ENCODE results near the gene PPP1R3A.

PPP1R3A gene

GRCh38 chr7:113921363-113921762 lies 2.6 kb upstream of the PPP1R3A start:
- no peaks in the 10 kb centered on the region for H3K27me3 ChIP-seq (ENCODE audit: control insufficient read depth, insufficient read depth, low read length)
- H3K4me3 ChIP-seq (ENCODE audit: low read length): no peak overlapping the region
- H3K9me3 ChIP-seq (ENCODE audit: control insufficient read depth, low read length): no peaks in the 10 kb centered on the region
- H3K9ac ChIP-seq (ENCODE audit: low read length): no peak overlapping the region
- no peaks in the 10 kb centered on the region for H3K4me1 ChIP-seq (ENCODE audit: control insufficient read depth, insufficient read depth, low read length)
- no peaks in the 10 kb centered on the region for H3K36me3 ChIP-seq (ENCODE audit: control insufficient read depth, insufficient read depth, low read length)

- Histone ChIP-seq H3K27me3 (ENCODE audit: control insufficient read depth, insufficient read depth, low read length) (no peaks in the 10 kb centered on the region), H3K4me1 (ENCODE audit: control insufficient read depth, insufficient read depth, low read length) (no peaks in the 10 kb centered on the region)
Observed at GRCh38 chr7:113917840-113918239, 969 bp downstream of the PPP1R3A start.

GRCh38 chr7:113915956-113916355 lies 2.9 kb downstream of the PPP1R3A start:
- H3K4me3 ChIP-seq (ENCODE audit: low read length): no peak overlapping the region

More at GRCh38 chr7:113917840-113918239, 969 bp downstream of the PPP1R3A start:
- H3K36me3 ChIP-seq (ENCODE audit: control insufficient read depth, insufficient read depth, low read length): no peaks in the 10 kb centered on the region
- H3K9ac ChIP-seq (ENCODE audit: low read length): no peak overlapping the region
- no peak overlapping the region for H3K4me3 ChIP-seq (ENCODE audit: low read length)
- H3K9me3 ChIP-seq (ENCODE audit: control insufficient read depth, low read length): no peaks in the 10 kb centered on the region

GRCh38 chr7:113912876-113913275 lies 5.9 kb downstream of the PPP1R3A start:
- Histone ChIP-seq H3K4me3 (ENCODE audit: low read length) (no peak overlapping the region), H3K9me3 (ENCODE audit: control insufficient read depth, low read length) (no peaks in the 10 kb centered on the region), H3K27me3 (ENCODE audit: control insufficient read depth, insufficient read depth, low read length) (no peaks in the 10 kb centered on the region), H3K4me1 (ENCODE audit: control insufficient read depth, insufficient read depth, low read length) (no peaks in the 10 kb centered on the region), H3K9ac (ENCODE audit: low read length) (no peak overlapping the region), H3K36me3 (ENCODE audit: control insufficient read depth, insufficient read depth, low read length) (no peaks in the 10 kb centered on the region)

More at GRCh38 chr7:113915956-113916355, 2.9 kb downstream of the PPP1R3A start:
- Histone ChIP-seq H3K4me1 (ENCODE audit: control insufficient read depth, insufficient read depth, low read length) (no peaks in the 10 kb centered on the region), H3K36me3 (ENCODE audit: control insufficient read depth, insufficient read depth, low read length) (no peaks in the 10 kb centered on the region), H3K9ac (ENCODE audit: low read length) (no peak overlapping the region), H3K9me3 (ENCODE audit: control insufficient read depth, low read length) (no peaks in the 10 kb centered on the region), H3K27me3 (ENCODE audit: control insufficient read depth, insufficient read depth, low read length) (no peaks in the 10 kb centered on the region)

- H3K4me1 ChIP-seq (ENCODE audit: control insufficient read depth, insufficient read depth, low read length): no peaks in the 10 kb centered on the region
Observed at GRCh38 chr7:113907617-113908016, 11.2 kb downstream of the PPP1R3A start.

GRCh38 chr7:113904521-113904920 lies 14.3 kb downstream of the PPP1R3A start:
- H3K4me3 ChIP-seq (ENCODE audit: low read length): no peak overlapping the region
- no peaks in the 10 kb centered on the region for H3K9me3 ChIP-seq (ENCODE audit: control insufficient read depth, low read length)
- no peak overlapping the region for H3K9ac ChIP-seq (ENCODE audit: low read length)
- no peaks in the 10 kb centered on the region for H3K4me1 ChIP-seq (ENCODE audit: control insufficient read depth, insufficient read depth, low read length)
- H3K36me3 ChIP-seq (ENCODE audit: control insufficient read depth, insufficient read depth, low read length): no peaks in the 10 kb centered on the region
- no peaks in the 10 kb centered on the region for H3K27me3 ChIP-seq (ENCODE audit: control insufficient read depth, insufficient read depth, low read length)

More at GRCh38 chr7:113907617-113908016, 11.2 kb downstream of the PPP1R3A start:
- no peaks in the 10 kb centered on the region for H3K9me3 ChIP-seq (ENCODE audit: control insufficient read depth, low read length)
- H3K36me3 ChIP-seq (ENCODE audit: control insufficient read depth, insufficient read depth, low read length): no peaks in the 10 kb centered on the region
- H3K4me3 ChIP-seq (ENCODE audit: low read length): no peak overlapping the region
- no peaks in the 10 kb centered on the region for H3K27me3 ChIP-seq (ENCODE audit: control insufficient read depth, insufficient read depth, low read length)
- H3K9ac ChIP-seq (ENCODE audit: low read length): no peak overlapping the region

- no peak overlapping the region for H3K4me3 ChIP-seq (ENCODE audit: low read length)
- H3K4me1 ChIP-seq (ENCODE audit: control insufficient read depth, insufficient read depth, low read length): no peaks in the 10 kb centered on the region
Observed at GRCh38 chr7:113892818-113893217, 26.0 kb downstream of the PPP1R3A start.

GRCh38 chr7:113891828-113892227 lies 27.0 kb downstream of the PPP1R3A start:
- Histone ChIP-seq H3K9ac (ENCODE audit: low read length) (no peak overlapping the region), H3K36me3 (ENCODE audit: control insufficient read depth, insufficient read depth, low read length) (no peaks in the 10 kb centered on the region), H3K9me3 (ENCODE audit: control insufficient read depth, low read length) (no peaks in the 10 kb centered on the region), H3K4me1 (ENCODE audit: control insufficient read depth, insufficient read depth, low read length) (no peaks in the 10 kb centered on the region), H3K4me3 (ENCODE audit: low read length) (no peak overlapping the region), H3K27me3 (ENCODE audit: control insufficient read depth, insufficient read depth, low read length) (no peaks in the 10 kb centered on the region)

More at GRCh38 chr7:113892818-113893217, 26.0 kb downstream of the PPP1R3A start:
- Histone ChIP-seq H3K27me3 (ENCODE audit: control insufficient read depth, insufficient read depth, low read length) (no peaks in the 10 kb centered on the region), H3K9me3 (ENCODE audit: control insufficient read depth, low read length) (no peaks in the 10 kb centered on the region), H3K36me3 (ENCODE audit: control insufficient read depth, insufficient read depth, low read length) (no peaks in the 10 kb centered on the region), H3K9ac (ENCODE audit: low read length) (no peak overlapping the region)

GRCh38 chr7:113891031-113891350 lies 27.8 kb downstream of the PPP1R3A start:
- Histone ChIP-seq H3K9me3 (ENCODE audit: control insufficient read depth, low read length) (no peaks in the 10 kb centered on the region), H3K27me3 (ENCODE audit: control insufficient read depth, insufficient read depth, low read length) (no peaks in the 10 kb centered on the region), H3K4me3 (ENCODE audit: low read length) (no peak overlapping the region), H3K9ac (ENCODE audit: low read length) (no peak overlapping the region), H3K4me1 (ENCODE audit: control insufficient read depth, insufficient read depth, low read length) (no peaks in the 10 kb centered on the region), H3K36me3 (ENCODE audit: control insufficient read depth, insufficient read depth, low read length) (no peaks in the 10 kb centered on the region)

GRCh38 chr7:113890331-113891030 lies 28.3 kb downstream of the PPP1R3A start:
- Histone ChIP-seq H3K27me3 (ENCODE audit: control insufficient read depth, insufficient read depth, low read length) (no peaks in the 10 kb centered on the region), H3K4me3 (ENCODE audit: low read length) (no peak overlapping the region), H3K9me3 (ENCODE audit: control insufficient read depth, low read length) (no peaks in the 10 kb centered on the region), H3K36me3 (ENCODE audit: control insufficient read depth, insufficient read depth, low read length) (no peaks in the 10 kb centered on the region), H3K4me1 (ENCODE audit: control insufficient read depth, insufficient read depth, low read length) (no peaks in the 10 kb centered on the region), H3K9ac (ENCODE audit: low read length) (no peak overlapping the region)

- no peaks in the 10 kb centered on the region for H3K27me3 ChIP-seq (ENCODE audit: control insufficient read depth, insufficient read depth, low read length)
Observed at GRCh38 chr7:113883096-113883495, 35.7 kb downstream of the PPP1R3A start.

GRCh38 chr7:113880559-113880958 lies 38.2 kb downstream of the PPP1R3A start:
- no peak overlapping the region for H3K9ac ChIP-seq (ENCODE audit: low read length)
- no peaks in the 10 kb centered on the region for H3K36me3 ChIP-seq (ENCODE audit: control insufficient read depth, insufficient read depth, low read length)
- H3K4me3 ChIP-seq (ENCODE audit: low read length): no peak overlapping the region
- H3K27me3 ChIP-seq (ENCODE audit: control insufficient read depth, insufficient read depth, low read length): no peaks in the 10 kb centered on the region
- no peaks in the 10 kb centered on the region for H3K9me3 ChIP-seq (ENCODE audit: control insufficient read depth, low read length)
- no peaks in the 10 kb centered on the region for H3K4me1 ChIP-seq (ENCODE audit: control insufficient read depth, insufficient read depth, low read length)

More at GRCh38 chr7:113883096-113883495, 35.7 kb downstream of the PPP1R3A start:
- Histone ChIP-seq H3K4me3 (ENCODE audit: low read length) (no peak overlapping the region), H3K4me1 (ENCODE audit: control insufficient read depth, insufficient read depth, low read length) (no peaks in the 10 kb centered on the region), H3K36me3 (ENCODE audit: control insufficient read depth, insufficient read depth, low read length) (no peaks in the 10 kb centered on the region), H3K9ac (ENCODE audit: low read length) (no peak overlapping the region), H3K9me3 (ENCODE audit: control insufficient read depth, low read length) (no peaks in the 10 kb centered on the region)

All from mucosa of stomach (tissue), 1 donor.